AG04450 (cell line): ENCODE data around the gene NLRC5. TPM values are rescaled to one million over a fixed set of nuclear protein-coding genes. Genes with fewer than 3 reads are reported as not detected.

Experiments
- CTCF ChIA-PET: fragments of 300-600, 350-600 bp; formaldehyde crosslinking; extraction: SDS; loops from one replicate; lab custom pipeline; 2022; ENCODE audit warnings: antibody characterized with exemption, inconsistent platforms; lab: Charles Lee
- POLR2A ChIA-PET: fragments of 350-600 bp; formaldehyde crosslinking; extraction: SDS; loops from one replicate; lab custom pipeline; 2021; ENCODE audit warnings: antibody characterized with exemption, inconsistent platforms; lab: Yijun Ruan, JAX
- DNase-seq: peaks from one replicate; pipeline ENCODE4 v3.0.0-alpha.2; 2011; ENCODE audit warnings: low read depth, low spot score
- H3K27ac ChIP-seq: one replicate; pipeline ENCODE4 v1.5.1; 2012; ENCODE audit warnings: low read depth, low read length, control low read depth
- H3K27me3 ChIP-seq: one replicate; pipeline ENCODE4 v1.6.0; 2012; ENCODE audit warnings: low read length; ENCODE audit not compliant: control insufficient read depth, insufficient read depth
- H3K4me3 ChIP-seq: 2 replicates; pipeline ENCODE4 v1.5.1; 2011; ENCODE audit warnings: mild to moderate bottlenecking, low read depth, low read length, control low read depth
- H3K9me3 ChIP-seq: 2 replicates; pipeline ENCODE4 v1.5.1; 2012; ENCODE audit warnings: low read length; ENCODE audit not compliant: control insufficient read depth, insufficient read depth
- CTCF ChIP-seq: IDR thresholded peaks from 2 replicates; pipeline ENCODE4 v1.5.1; 2011; ENCODE audit warnings: low read depth, low read length, control low read depth, inconsistent platforms
- polyA plus RNA-seq: library from polyadenylated mRNA; depleted of rRNA; stranded (reverse); fragments of >200 nt; gene quantifications from 2 replicates; pipeline ENCODE4 v1.2.3, GENCODE V29; 2011

Gene NLRC5
- polyA plus RNA-seq, 1 experiment: 9.2 TPM

- no peak overlapping the region for H3K4me3 ChIP-seq
Measured at GRCh38 chr16:57064995-57065394, 75.6 kb downstream of the NLRC5 start.

GRCh38 chr16:57066625-57067024, 77.3 kb downstream of the NLRC5 start:
- no peak for TF ChIP-seq CTCF
- no peaks in the 10 kb centered on the region for H3K27me3 ChIP-seq
- CTCF ChIA-PET: interaction anchor here (0.6 to 2.1 kb wide), 2 partner anchors 17 to 276 kb away, joined by 3 to 8 read pairs; no protein-coding TSS in a partner anchor
- H3K4me3 ChIP-seq: no peak overlapping the region
- no peaks in the 10 kb centered on the region for H3K9me3 ChIP-seq
- POLR2A ChIA-PET: no interaction called here
- DNase-seq: no peak
- H3K27ac ChIP-seq: no peak overlapping the region

More at GRCh38 chr16:57064995-57065394, 75.6 kb downstream of the NLRC5 start:
- Histone ChIP-seq H3K27ac (no peak overlapping the region), H3K27me3 (no peaks in the 10 kb centered on the region), H3K9me3 (no peaks in the 10 kb centered on the region)
- ChIA-PET CTCF (no interaction called here), POLR2A (no interaction called here)
- DNase-seq: no peak
- no peak for TF ChIP-seq CTCF

- Histone ChIP-seq H3K27me3 (no peaks in the 10 kb centered on the region), H3K9me3 (no peaks in the 10 kb centered on the region), H3K4me3 (no peak overlapping the region), H3K27ac (no peak overlapping the region)
- ChIA-PET CTCF (interaction anchor here (2.1 kb wide), 1 partner anchor 16 kb away, joined by 8 read pairs; no protein-coding TSS in a partner anchor), POLR2A (no interaction called here)
- no peak for DNase-seq
- no peak for TF ChIP-seq CTCF
Measured at GRCh38 chr16:57067347-57067746, 78.0 kb downstream of the NLRC5 start.

- no peak for DNase-seq
- CTCF ChIA-PET: interaction anchor here (1.2 to 2.1 kb wide), 2 partner anchors 14 to 23 kb away, joined by 4 to 12 read pairs; no protein-coding TSS in a partner anchor
- POLR2A ChIA-PET: no interaction called here
Measured at GRCh38 chr16:57069053-57069452, 79.7 kb downstream of the NLRC5 start.

More at GRCh38 chr16:57069053-57069452, 79.7 kb downstream of the NLRC5 start:
- no peaks in the 10 kb centered on the region for H3K27me3 ChIP-seq
- H3K27ac ChIP-seq: no peak overlapping the region
- H3K9me3 ChIP-seq: no peaks in the 10 kb centered on the region
- H3K4me3 ChIP-seq: no peak overlapping the region
- no peak for TF ChIP-seq CTCF
